ENCODE measurements around the gene OTOG.

DNA sequence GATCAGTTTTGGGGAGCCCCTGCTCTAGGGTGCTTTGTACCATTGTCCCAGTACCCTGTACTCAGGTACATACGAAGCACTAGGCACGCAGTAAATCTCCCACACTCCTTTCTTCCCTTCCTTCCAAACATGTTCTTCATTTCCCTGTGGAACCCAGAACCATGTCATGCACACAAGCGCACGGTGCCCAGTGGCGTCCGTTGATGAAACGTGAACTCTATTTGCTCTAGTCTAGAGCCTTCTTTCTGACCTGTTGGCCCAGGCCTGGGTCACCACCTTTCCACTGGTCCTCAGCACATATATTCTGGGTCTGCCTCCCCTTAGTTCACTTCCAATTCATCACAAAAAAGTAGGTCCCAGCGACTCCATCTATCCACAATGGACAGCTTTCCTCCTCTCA is 9.8 kb upstream of the OTOG start:
- TF ChIP-seq, protein P1, sequence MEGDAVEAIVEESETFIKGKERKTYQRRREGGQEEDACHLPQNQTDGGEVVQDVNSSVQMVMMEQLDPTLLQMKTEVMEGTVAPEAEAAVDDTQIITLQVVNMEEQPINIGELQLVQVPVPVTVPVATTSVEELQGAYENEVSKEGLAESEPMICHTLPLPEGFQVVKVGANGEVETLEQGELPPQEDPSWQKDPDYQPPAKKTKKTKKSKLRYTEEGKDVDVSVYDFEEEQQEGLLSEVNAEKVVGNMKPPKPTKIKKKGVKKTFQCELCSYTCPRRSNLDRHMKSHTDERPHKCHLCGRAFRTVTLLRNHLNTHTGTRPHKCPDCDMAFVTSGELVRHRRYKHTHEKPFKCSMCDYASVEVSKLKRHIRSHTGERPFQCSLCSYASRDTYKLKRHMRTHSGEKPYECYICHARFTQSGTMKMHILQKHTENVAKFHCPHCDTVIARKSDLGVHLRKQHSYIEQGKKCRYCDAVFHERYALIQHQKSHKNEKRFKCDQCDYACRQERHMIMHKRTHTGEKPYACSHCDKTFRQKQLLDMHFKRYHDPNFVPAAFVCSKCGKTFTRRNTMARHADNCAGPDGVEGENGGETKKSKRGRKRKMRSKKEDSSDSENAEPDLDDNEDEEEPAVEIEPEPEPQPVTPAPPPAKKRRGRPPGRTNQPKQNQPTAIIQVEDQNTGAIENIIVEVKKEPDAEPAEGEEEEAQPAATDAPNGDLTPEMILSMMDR (IDR thresholded peaks at IDR 0.05) = no peak
- no peak for TF ChIP-seq ZFX (IDR thresholded peaks at IDR 0.05; ENCODE audit: borderline replicate concordance)

Data from 22Rv1 (cell line).